Activated CD4-positive, alpha-beta T cell treated with anti-CD3 and anti-CD28 coated beads, Interleukin-2, Interleukin-6, amounts not matched to agents 100 ng/mL and 50 ng/mL, durations not matched to agents 16 hours and 8 hours (primary cell): Measurements from ENCODE around the gene C13orf46.

Experiments used
- DNase-seq: peaks from one replicate; pipeline ENCODE4 v3.0.0-alpha.2; 2020

C13orf46 gene

DNA sequence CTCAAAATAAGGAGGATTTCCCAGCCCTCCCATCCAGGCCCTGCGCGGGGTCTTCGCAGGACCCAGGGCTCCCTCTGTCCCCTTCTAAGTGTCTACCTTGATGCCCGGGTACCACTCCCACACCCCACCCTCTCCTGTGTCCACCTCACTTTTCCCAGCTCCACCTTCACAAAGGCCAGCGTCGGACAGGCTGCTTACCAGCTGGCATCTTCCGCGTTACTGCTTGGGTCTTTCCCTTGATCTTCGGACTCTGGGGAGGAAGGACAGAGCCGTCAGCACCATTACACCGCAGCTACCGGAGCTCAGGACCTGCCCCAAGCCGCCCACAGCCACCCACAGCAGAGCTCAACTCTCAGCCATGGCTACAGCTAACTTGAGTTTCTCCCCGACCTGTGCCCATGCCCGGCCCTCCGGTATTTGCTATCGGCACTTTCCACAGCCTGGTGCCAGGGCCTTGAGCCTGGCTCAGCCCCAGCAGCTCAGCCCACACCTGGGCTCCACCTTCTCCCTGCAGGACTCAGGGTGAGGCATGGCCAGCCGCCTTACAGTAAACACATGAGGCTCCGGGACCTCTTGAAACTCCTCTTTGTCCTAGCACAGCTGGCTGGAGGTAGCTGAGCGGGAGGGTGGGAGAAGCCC is 3.8 kb downstream of the C13orf46 start:
- DNase-seq, result no peak

DNA sequence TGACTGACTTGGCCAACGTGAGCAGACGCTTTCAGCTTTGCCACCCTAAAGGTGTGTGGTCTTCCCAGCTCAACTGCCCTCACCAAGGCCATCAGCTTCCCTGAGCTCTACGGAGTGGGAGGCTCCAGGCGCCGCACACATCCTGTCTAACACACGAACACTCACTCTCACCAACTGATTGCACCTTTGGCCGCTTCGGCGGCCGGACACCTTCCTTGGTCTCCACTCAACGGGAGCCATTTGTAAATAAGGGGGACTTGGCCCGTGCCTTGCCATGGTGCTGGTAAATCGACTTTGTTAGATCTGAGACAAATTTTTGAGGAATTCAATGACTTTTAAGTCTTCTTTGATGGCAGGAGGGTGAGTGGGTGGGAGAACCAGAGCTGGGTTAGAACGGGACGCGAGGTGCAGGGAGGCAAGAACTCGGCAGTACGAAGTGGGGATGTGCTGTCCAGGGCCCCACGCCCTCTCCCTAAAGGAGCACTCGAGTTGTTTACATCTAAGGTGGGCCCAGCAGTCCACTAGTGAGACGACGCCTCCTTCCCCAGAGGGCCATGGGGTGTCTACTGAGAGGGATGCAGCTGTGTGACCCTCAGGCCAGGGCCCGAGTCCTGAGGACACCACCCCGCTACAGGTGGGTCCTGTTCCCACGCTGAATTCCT is 4.4 kb downstream of the C13orf46 start:
- DNase-seq, result no peak

DNA sequence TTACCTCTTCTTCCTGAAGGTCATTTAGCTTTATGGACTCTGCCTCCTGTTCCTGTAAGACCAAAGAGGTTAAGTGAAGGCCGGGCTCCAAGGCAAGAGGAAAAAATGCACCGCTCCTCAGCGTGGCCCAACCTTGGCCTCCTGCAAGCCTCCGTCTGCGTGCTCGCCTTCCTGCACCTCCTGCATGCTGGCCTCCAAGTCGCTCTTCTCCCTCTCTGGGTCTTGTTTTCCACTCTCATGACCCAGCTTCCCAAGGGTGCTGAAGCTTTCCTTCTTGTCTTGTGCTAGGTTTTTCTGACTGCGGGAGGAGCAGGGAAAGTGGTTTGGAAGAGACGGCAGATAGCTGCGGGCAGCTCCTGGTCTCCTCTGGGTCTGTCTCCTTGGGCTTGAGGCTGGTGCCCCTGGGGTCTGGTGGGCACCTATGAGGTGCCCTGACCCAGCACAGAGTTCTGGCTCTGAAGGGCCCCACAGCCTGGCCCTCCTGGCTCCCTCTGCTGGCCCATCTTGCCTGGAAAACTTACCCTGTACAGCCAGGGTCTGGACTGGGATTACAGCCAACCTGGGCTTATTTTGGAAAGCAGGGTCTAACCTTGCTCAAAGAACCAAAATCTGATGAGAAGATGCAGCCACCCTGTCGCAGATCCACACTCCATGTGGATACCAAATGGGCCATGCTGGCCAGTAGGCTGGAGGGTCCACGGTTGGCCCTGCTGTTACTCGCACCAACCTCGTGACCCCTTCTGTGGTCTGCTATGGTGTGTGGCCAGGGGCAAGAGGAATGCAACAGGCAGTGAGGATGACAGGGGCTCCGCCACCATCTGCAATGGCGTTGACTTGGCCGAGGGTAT is 5.2 kb downstream of the C13orf46 start:
- no peak for DNase-seq

- DNase-seq, result no peak
Measured at GRCh38 chr13:113967729-113968462, 6.0 kb downstream of the C13orf46 start.

DNA sequence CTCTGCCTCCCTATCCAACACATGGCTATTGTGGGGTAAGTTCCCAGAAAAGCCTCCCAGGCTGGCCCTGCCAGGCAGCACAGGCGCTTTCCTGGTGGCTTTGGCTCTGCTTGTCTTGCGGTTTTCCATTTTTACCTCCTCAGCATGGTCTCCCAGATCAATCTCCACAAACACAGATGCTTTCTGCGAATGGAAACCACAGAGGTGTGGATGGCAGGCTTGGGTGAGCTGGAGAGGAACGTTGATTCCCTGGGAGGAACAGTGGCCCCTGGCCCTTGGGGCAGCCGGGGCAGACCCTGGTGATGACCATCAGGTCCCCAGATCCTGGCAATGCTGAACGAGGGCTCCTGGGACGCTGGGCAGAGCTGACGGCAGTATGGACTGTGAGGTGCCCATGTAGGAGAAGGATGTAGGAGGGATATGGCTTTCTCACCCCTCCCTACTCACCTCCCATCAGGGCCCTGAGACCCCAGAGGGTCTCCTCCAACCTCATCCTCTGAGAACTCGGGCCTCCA is 6.6 kb downstream of the C13orf46 start:
- DNase-seq, result no peak

DNA sequence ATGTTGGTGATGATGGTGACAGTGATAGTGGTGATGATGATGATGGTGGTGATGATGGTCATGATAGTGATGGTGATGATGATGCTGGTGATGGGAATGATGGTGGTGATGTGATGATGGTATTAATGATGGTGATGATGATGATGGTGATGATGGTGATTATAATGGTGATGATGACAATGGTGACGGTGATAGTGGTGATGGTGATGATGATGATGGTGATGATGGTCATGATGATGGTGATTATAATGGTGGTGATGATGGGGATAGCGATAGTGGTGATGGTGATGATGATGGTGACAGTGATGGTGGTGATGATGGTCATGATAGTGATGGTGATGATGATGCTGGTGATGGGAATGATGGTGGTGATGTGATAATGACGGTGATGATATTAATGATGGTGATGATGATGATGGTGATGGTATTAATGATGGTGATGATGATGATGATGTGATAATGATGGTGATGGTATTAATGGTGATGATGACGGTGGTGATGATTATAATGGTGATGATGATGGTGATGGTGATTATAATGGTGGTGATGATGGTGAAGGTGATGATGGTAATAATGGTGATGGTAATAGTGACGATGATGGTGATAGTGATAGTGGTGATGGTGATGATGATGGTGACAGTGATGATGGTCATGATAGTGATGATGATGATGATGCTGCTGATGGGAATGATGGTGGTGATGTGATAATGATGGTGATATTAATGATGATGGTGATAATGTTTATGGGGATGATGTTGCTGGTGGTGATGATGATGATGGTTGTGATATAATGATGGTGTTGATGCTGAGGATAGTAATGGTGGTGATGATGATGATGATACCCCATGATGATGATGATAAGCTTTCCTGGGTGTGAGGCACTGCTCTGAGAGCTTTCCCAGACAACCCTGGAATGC is 7.7 kb downstream of the C13orf46 start:
- no peak for DNase-seq

DNA sequence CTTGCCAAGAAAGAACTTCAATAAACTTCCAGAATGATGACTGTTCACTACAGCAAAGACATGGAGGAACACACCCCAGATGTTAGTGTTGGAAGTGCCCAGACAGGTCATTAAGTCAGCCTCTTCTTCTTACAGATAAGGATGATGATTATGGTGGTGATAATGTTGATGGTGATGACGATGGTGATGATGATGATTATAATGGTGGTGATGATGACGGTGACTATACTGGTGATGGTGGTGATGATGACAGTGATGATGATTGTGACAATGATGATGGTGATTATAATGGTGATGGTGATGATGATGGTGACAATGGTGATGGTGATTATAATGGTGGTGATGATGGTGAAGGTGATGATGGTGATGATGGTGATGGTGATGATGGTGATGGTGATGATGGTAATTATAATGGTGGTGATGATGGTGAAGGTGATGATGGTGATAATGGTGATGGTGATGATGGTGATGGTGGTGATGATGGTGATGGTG is 8.4 kb downstream of the C13orf46 start:
- no peak for DNase-seq

- no peak for DNase-seq
Measured at GRCh38 chr13:113964251-113964995, 9.5 kb downstream of the C13orf46 start.

GRCh38 chr13:113963376-113963775 is 10.5 kb downstream of the C13orf46 start:
- DNase-seq, result no peak

- no peak for DNase-seq
Measured at GRCh38 chr13:113962975-113963374, 10.9 kb downstream of the C13orf46 start.

DNA sequence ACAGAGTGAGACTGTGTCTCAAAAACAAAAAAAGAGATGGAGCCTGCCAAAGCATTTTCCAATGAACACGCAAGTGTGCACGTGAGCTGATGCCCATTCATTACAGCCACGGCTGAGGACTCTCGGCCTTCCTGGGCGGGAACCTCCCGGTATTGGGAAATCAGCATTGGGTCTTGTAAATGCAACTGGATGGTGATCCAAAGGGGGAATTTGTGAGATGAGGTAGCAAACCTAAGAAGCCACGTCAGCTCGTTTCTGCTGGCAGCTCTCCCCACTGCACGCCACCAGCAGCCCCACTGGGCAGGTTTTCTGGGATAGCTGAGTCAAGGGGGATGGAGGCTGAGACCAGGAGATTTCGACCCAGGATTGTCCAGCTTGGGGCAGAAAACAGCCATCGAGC is 11.5 kb downstream of the C13orf46 start:
- no peak for DNase-seq

- no peak for DNase-seq
Measured at GRCh38 chr13:113960276-113960948, 13.5 kb downstream of the C13orf46 start.

DNA sequence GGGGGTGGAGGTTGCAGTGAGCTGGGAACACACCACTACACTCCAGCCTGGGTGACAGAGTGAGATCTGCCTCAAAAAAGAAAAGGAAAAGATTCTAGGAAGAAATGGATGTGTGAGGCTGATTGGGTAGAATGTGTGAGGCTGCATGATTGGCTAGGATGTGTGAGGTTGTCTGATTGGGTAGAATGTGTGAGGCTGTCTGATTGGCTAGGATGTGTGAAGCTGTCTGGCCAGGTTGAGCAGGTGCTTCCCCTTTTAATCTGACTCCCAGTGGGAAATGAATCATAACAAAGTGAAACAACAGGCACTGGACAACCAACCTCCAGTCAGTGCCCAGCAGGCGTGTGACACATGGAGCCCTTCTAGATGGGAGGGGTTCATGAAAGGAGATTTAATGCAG is 14.7 kb downstream of the C13orf46 start:
- DNase-seq, result no peak

DNA sequence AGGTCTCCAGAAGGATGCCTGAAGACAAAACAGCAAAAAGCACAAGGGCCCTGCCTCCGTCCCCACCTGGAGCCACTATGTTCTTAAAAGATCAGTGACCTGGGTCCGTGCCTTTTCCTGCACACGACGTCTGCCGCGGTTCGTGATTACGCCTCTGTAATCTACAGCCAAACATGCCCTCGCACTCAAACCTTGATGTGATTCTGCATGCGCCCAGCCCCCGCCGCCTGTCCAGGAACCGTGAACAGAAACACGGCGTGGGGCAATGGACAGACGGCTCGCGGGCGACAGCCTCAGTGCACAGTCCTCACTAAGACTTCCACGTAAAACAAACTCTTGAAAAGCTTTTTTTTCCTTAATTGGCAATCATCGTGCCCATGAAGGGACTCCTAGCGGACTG is 15.5 kb downstream of the C13orf46 start:
- no peak for DNase-seq

GRCh38 chr13:113956571-113956970 is 17.3 kb downstream of the C13orf46 start:
- DNase-seq, result no peak

DNA sequence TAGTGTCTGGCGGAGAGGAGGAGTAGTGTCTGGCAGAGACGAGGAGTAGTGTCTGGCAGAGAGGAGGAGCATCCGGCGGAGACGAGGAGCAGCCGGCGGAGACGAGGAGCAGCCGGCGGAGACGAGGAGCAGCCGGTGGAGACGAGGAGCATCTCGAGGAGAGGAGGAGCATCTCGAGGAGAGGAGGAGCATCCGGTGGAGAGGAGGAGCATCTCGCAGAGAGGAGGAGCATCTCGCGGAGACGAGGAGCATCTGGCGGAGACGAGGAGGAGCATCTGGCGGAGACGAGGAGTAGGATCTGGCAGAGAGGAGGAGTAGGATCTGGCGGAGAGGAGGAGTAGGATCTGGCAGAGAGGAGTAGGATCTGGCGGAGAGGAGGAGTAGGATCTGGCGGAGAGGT is 18.2 kb downstream of the C13orf46 start:
- DNase-seq, result no peak

DNA sequence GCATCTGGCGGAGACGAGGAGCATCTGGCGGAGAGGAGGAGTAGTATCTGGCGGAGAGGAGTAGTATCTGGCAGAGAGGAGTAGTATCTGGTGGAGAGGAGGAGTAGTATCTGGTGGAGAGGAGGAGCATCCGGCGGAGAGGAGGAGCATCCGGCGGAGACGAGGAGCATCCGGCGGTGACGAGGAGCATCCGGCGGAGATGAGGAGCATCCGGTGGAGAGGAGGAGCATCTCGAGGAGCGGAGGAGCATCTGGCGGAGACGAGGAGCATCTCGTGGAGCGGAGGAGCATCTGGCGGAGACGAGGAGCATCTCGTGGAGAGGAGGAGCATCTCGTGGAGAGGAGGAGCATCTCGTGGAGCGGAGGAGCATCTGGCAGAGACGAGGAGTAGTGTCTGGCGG is 18.6 kb downstream of the C13orf46 start:
- DNase-seq, result no peak

DNA sequence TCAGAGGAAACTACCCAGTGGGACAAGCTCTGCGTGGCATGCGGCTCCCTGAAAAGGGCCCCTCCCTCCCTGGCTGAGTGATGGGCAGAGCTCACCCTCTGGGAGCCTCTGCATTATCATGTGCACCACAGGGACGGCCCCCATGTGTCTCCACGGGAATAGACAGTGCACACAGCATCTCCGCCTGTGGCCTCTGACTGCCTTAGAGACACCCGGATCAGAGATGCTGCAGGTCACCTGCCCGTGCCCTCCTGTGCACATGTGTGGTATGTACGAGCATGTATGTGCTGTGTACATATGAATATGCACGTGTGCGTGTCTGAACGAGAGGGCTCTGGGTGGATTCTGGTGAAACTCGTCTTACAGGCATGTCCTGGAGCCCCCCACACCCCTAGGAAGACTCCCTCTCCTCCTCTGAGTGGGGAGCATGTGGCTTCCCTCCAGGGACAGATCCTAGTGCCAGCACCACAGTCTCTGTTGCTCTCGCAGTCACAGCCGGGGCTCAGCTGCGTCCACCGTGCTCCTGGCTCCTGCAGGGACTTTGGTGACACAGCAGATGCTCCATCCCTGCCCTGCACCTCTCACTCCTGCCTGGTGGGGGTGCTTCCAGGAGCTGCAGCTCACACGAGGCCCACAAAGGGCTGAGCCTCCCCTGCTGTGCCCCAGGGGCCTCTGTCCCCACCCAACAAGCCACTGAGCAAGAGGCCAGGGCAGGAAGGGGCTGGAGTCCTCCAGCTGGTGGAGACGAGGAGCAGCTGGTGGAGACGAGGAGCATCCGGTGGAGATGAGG is 19.6 kb downstream of the C13orf46 start:
- DNase-seq, result no peak

- DNase-seq, result no peak
Measured at GRCh38 chr13:113953561-113953960, 20.3 kb downstream of the C13orf46 start.
